Measurements from ENCODE around the gene ITPRID1.

GRCh38 chr7:31478721-31479120 lies 35.2 kb upstream of the ITPRID1 start:
- TF ChIP-seq, protein P1, sequence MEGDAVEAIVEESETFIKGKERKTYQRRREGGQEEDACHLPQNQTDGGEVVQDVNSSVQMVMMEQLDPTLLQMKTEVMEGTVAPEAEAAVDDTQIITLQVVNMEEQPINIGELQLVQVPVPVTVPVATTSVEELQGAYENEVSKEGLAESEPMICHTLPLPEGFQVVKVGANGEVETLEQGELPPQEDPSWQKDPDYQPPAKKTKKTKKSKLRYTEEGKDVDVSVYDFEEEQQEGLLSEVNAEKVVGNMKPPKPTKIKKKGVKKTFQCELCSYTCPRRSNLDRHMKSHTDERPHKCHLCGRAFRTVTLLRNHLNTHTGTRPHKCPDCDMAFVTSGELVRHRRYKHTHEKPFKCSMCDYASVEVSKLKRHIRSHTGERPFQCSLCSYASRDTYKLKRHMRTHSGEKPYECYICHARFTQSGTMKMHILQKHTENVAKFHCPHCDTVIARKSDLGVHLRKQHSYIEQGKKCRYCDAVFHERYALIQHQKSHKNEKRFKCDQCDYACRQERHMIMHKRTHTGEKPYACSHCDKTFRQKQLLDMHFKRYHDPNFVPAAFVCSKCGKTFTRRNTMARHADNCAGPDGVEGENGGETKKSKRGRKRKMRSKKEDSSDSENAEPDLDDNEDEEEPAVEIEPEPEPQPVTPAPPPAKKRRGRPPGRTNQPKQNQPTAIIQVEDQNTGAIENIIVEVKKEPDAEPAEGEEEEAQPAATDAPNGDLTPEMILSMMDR (IDR thresholded peaks at IDR 0.05; ENCODE audit: low read depth, low read length) = no peak
- TF ChIP-seq EZH2phosphoT487 (IDR thresholded peaks at IDR 0.05; ENCODE audit: low read depth) = no peak

All from OCI-LY3 (cell line).